ENCODE data around the gene COBL. TPM values are rescaled to one million over a fixed set of nuclear protein-coding genes. Genes with fewer than 3 reads are reported as not detected.
A peak's percentile ranks its signal among the peaks of the same experiment; 100 is the strongest.
"Not testable (repeated sequence)": the region's sequence is repeated elsewhere in the genome, so short reads cannot be mapped to it uniquely, and the experiment has no call there.

The COBL gene
- total and polyA plus RNA-seq, 12 donors: 15.5 to 109 (median 87.8) TPM

GRCh38 chr7:51210766-51211165, 105.8 kb downstream of the COBL start:
- H3K4me3 ChIP-seq: no peak overlapping the region
- H3K9me3 ChIP-seq: no peaks in the 10 kb centered on the region
- H3K4me1 ChIP-seq: peaks cover 0 to 4% (median 0%) of the 10 kb centered on the region in 9 donors
- TF ChIP-seq CTCF (IDR thresholded peaks at IDR 0.05): no peak
- no peaks in the 10 kb centered on the region for H3K36me3 ChIP-seq
- H3K27ac ChIP-seq: no peak overlapping the region
- no peaks in the 10 kb centered on the region for H3K27me3 ChIP-seq
- ATAC-seq: no peak
- DNase-seq: no peak
- intact Hi-C loops (cut with DNase I): no loop called here
- 88% methylated on average over 3 of the region's 3 CpGs for WGBS, 2 donors

- 87 to 90% methylated on average over 6 of the region's 6 CpGs for WGBS, 2 donors
- peaks cover 0 to 4% (median 0%) of the 10 kb centered on the region in 9 donors for H3K4me1 ChIP-seq
- H3K27me3 ChIP-seq: no peaks in the 10 kb centered on the region
- no peak overlapping the region for H3K27ac ChIP-seq
- intact Hi-C loops (cut with DNase I): no loop called here
- no peak for TF ChIP-seq CTCF (IDR thresholded peaks at IDR 0.05)
- no peak overlapping the region for H3K4me3 ChIP-seq
- no peak for DNase-seq
- H3K9me3 ChIP-seq: peaks cover 0 to 8% (median 0%) of the 10 kb centered on the region in 11 donors
- no peaks in the 10 kb centered on the region for H3K36me3 ChIP-seq
- peak in 1 of 8 donors; percentile 22 for ATAC-seq
These were observed 107.2 kb downstream of the COBL start for GRCh38 chr7:51209426-51209825.

GRCh38 chr7:51208125-51208524, 108.5 kb downstream of the COBL start:
- H3K4me1 ChIP-seq; ATAC-seq; H3K36me3 ChIP-seq; H3K27ac ChIP-seq; intact Hi-C loops (cut with DNase I); H3K27me3 ChIP-seq; DNase-seq; H3K4me3 ChIP-seq: not testable (repeated sequence)
- WGBS, 2 donors: 94 to 100% methylated on average over 3 to 20 of the region's 30 CpGs
- peaks cover 0 to 18% (median 0%) of the 10 kb centered on the region in 11 donors for H3K9me3 ChIP-seq

- 51 to 66% methylated on average over 1 of the region's 1 CpG for WGBS, 2 donors
- DNase-seq: no peak
These were observed 118.0 kb downstream of the COBL start for GRCh38 chr7:51198654-51199053.

More at GRCh38 chr7:51198654-51199053, 118.0 kb downstream of the COBL start:
- H3K4me3 ChIP-seq: no peak overlapping the region
- H3K9me3 ChIP-seq: peaks cover 0 to 15% (median 0%) of the 10 kb centered on the region in 11 donors
- intact Hi-C loops (cut with DNase I): no loop called here
- TF ChIP-seq CTCF (IDR thresholded peaks at IDR 0.05): no peak
- H3K36me3 ChIP-seq: no peaks in the 10 kb centered on the region
- H3K27me3 ChIP-seq: peaks cover 0 to 5% (median 0%) of the 10 kb centered on the region in 7 donors
- peak in 4 of 8 donors; percentile 21 to 62 (median 48) for ATAC-seq
- no peak overlapping the region for H3K27ac ChIP-seq
- H3K4me1 ChIP-seq: peaks cover 0 to 3% (median 0%) of the 10 kb centered on the region in 9 donors

Data from heart right ventricle (tissue), 16 donors.